Neural progenitor cell (in vitro differentiated cells): ENCODE data around the gene COMTD1. TPM values are rescaled to one million over a fixed set of nuclear protein-coding genes. Genes with fewer than 3 reads are reported as not detected.
"Not testable (repeated sequence)": the region's sequence is repeated elsewhere in the genome, so short reads cannot be mapped to it uniquely, and the experiment has no call there.

Experiments
- DNase-seq: peaks from one replicate; pipeline ENCODE4 v3.0.0-alpha.2; 2016; ENCODE audit warnings: low spot score
- H2AFZ ChIP-seq: fragments of 200-600 bp; sonication (generic); replicated peaks from 2 replicates; pipeline ENCODE4 v1.6.1; 2016; ENCODE audit warnings: antibody characterized with exemption
- H3F3A ChIP-seq: fragments of 200-600 bp; sonication (generic); 2 replicates; pipeline ENCODE4 v1.6.1; 2016; ENCODE audit warnings: antibody characterized with exemption, low read depth
- H3K27ac ChIP-seq: fragments of 200-600 bp; sonication (generic); 2 replicates; pipeline ENCODE4 v1.5.1; 2016; ENCODE audit warnings: mild to moderate bottlenecking
- H3K27me3 ChIP-seq: fragments of 200-600 bp; sonication (generic); 2 replicates; pipeline ENCODE4 v1.6.1; 2016; ENCODE audit warnings: mild to moderate bottlenecking, moderate library complexity
- H3K36me3 ChIP-seq: fragments of 200-600 bp; sonication (generic); 2 replicates; pipeline ENCODE4 v1.5.1; 2016
- H3K4me1 ChIP-seq: fragments of 200-600 bp; sonication (generic); 2 replicates; pipeline ENCODE4 v1.6.1; 2016; ENCODE audit warnings: mixed run types
- H3K4me2 ChIP-seq: fragments of 200-600 bp; sonication (generic); 2 replicates; pipeline ENCODE4 v1.6.1; 2016
- H3K4me3 ChIP-seq: fragments of 200-600 bp; sonication (generic); 2 replicates; pipeline ENCODE4 v1.5.1; 2016
- H3K79me2 ChIP-seq: fragments of 200-600 bp; sonication (generic); 2 replicates; pipeline ENCODE4 v1.6.1; 2016; ENCODE audit warnings: low read depth
- H3K9ac ChIP-seq: fragments of 200-600 bp; sonication (generic); 2 replicates; pipeline ENCODE4 v1.6.1; 2016
- H3K9me3 ChIP-seq: fragments of 200-600 bp; sonication (generic); 2 replicates; pipeline ENCODE4 v1.5.1; 2016; ENCODE audit warnings: low read depth
- H4K20me1 ChIP-seq: fragments of 200-600 bp; sonication (generic); 2 replicates; pipeline ENCODE4 v1.6.1; 2016; ENCODE audit warnings: low read depth
- H3K27ac Mint-ChIP-seq: 3 replicates; pipeline ENCODE4 v1.8.0; 2021; ENCODE audit warnings: mixed read lengths
- H3K27me3 Mint-ChIP-seq: 2 replicates; pipeline ENCODE4 v1.8.0; 2022; ENCODE audit warnings: low read depth, mild to moderate bottlenecking, inconsistent platforms, moderate library complexity, mixed read lengths; ENCODE audit not compliant: insufficient read depth
- H3K36me3 Mint-ChIP-seq: 3 replicates; pipeline ENCODE4 v1.8.0; 2021; ENCODE audit warnings: mixed read lengths
- H3K4me1 Mint-ChIP-seq: 3 replicates; pipeline ENCODE4 v1.8.0; 2021; ENCODE audit warnings: mixed read lengths
- H3K4me3 Mint-ChIP-seq: 3 replicates; pipeline ENCODE4 v1.8.0; 2021; ENCODE audit warnings: mild to moderate bottlenecking, moderate library complexity, mixed read lengths
- H3K9me3 Mint-ChIP-seq: 3 replicates; pipeline ENCODE4 v1.8.0; 2020; ENCODE audit warnings: mixed read lengths
- CTCF ChIP-seq: fragments of 200-600 bp; sonication (generic); IDR thresholded peaks from 2 replicates; pipeline ENCODE4 v1.5.1; 2017; ENCODE audit warnings: antibody characterized with exemption, mild to moderate bottlenecking
- EZH2 ChIP-seq: fragments of 200-600 bp; sonication (generic); IDR thresholded peaks from 2 replicates; pipeline ENCODE4 v1.6.1; 2017; ENCODE audit warnings: antibody characterized with exemption, mild to moderate bottlenecking, moderate library complexity
- EZH2phosphoT487 ChIP-seq: fragments of 200-600 bp; sonication (generic); IDR thresholded peaks from 2 replicates; pipeline ENCODE4 v1.6.1; 2017; ENCODE audit warnings: antibody characterized with exemption
- total RNA-seq: library from RNA; depleted of rRNA; stranded (reverse); fragments of >200 nt; gene quantifications from 2 replicates; pipeline ENCODE4 v1.2.3, GENCODE V29; 2015; ENCODE audit warnings: low replicate concordance

Gene COMTD1
- total RNA-seq, 1 donor from 2014 or later: 2.1 TPM

GRCh38 chr10:75195035-75195763 lies 40.6 kb downstream of the COMTD1 start:
- H3K27ac Mint-ChIP-seq: no peak overlapping the region
- no peak overlapping the region for H2AFZ ChIP-seq
- H3K4me1 ChIP-seq: no peaks in the 10 kb centered on the region
- H3K27ac ChIP-seq: no peak overlapping the region
- H3K4me1 Mint-ChIP-seq: no peaks in the 10 kb centered on the region
- no peaks in the 10 kb centered on the region for H3K36me3 Mint-ChIP-seq
- no peaks in the 10 kb centered on the region for H3K79me2 ChIP-seq
- no peaks in the 10 kb centered on the region for H4K20me1 ChIP-seq
- no peaks in the 10 kb centered on the region for H3K9me3 ChIP-seq
- H3K27me3 ChIP-seq: no peaks in the 10 kb centered on the region
- H3K27me3 Mint-ChIP-seq: peaks cover 8% of the 10 kb centered on the region
- no peak for DNase-seq
- no peak overlapping the region for H3K9ac ChIP-seq
- H3F3A ChIP-seq: no peaks in the 10 kb centered on the region
- no peak for TF ChIP-seq EZH2phosphoT487
- TF ChIP-seq EZH2: no peak
- TF ChIP-seq CTCF: no peak
- no peak overlapping the region for H3K4me3 Mint-ChIP-seq
- no peak overlapping the region for H3K4me3 ChIP-seq
- no peaks in the 10 kb centered on the region for H3K36me3 ChIP-seq
- H3K4me2 ChIP-seq: no peak overlapping the region
- H3K9me3 Mint-ChIP-seq: no peaks in the 10 kb centered on the region

GRCh38 chr10:75194625-75195024 lies 41.1 kb downstream of the COMTD1 start:
- H3K9ac ChIP-seq, DNase-seq, H3K27ac ChIP-seq, H3K9me3 ChIP-seq, H3K27me3 ChIP-seq, H3K4me3 Mint-ChIP-seq, H3K4me2 ChIP-seq, H3F3A ChIP-seq, H3K36me3 ChIP-seq, H2AFZ ChIP-seq, H3K27me3 Mint-ChIP-seq, H3K27ac Mint-ChIP-seq, H3K4me1 ChIP-seq, H3K9me3 Mint-ChIP-seq, H3K4me1 Mint-ChIP-seq, H3K4me3 ChIP-seq, H4K20me1 ChIP-seq, H3K36me3 Mint-ChIP-seq, H3K79me2 ChIP-seq: not testable (repeated sequence)

- Histone ChIP-seq H3K4me1 (no peaks in the 10 kb centered on the region), H3K36me3 (no peaks in the 10 kb centered on the region), H3F3A (no peaks in the 10 kb centered on the region), H3K27me3 (no peaks in the 10 kb centered on the region), H2AFZ (no peak overlapping the region), H3K79me2 (no peaks in the 10 kb centered on the region), H3K4me3 (no peak overlapping the region), H3K9me3 (no peaks in the 10 kb centered on the region), H3K27ac (no peak overlapping the region), H3K9ac (no peak overlapping the region), H4K20me1 (no peaks in the 10 kb centered on the region), H3K4me2 (no peak overlapping the region)
- DNase-seq: no peak
- Mint-ChIP-seq H3K27ac (no peak overlapping the region), H3K4me1 (no peaks in the 10 kb centered on the region), H3K36me3 (no peaks in the 10 kb centered on the region), H3K9me3 (no peaks in the 10 kb centered on the region), H3K4me3 (no peak overlapping the region), H3K27me3 (peaks cover 8% of the 10 kb centered on the region)
- TF ChIP-seq EZH2phosphoT487 (no peak), EZH2 (no peak), CTCF (no peak)
Observed at GRCh38 chr10:75191821-75192568, 43.8 kb downstream of the COMTD1 start.
